GM19239 (cell line): ENCODE data around the gene NAGPA.

Experiments
- DNase-seq: peaks from one replicate; pipeline ENCODE4 v3.0.0; 2011; ENCODE audit warnings: low spot score; ENCODE audit not compliant: insufficient read length
- FAIRE-seq: peaks from 2 replicates; lab custom pipeline; 2011; peaks lifted over from hg19 to GRCh38; lab: Jason Lieb, UNC

NAGPA gene

DNA sequence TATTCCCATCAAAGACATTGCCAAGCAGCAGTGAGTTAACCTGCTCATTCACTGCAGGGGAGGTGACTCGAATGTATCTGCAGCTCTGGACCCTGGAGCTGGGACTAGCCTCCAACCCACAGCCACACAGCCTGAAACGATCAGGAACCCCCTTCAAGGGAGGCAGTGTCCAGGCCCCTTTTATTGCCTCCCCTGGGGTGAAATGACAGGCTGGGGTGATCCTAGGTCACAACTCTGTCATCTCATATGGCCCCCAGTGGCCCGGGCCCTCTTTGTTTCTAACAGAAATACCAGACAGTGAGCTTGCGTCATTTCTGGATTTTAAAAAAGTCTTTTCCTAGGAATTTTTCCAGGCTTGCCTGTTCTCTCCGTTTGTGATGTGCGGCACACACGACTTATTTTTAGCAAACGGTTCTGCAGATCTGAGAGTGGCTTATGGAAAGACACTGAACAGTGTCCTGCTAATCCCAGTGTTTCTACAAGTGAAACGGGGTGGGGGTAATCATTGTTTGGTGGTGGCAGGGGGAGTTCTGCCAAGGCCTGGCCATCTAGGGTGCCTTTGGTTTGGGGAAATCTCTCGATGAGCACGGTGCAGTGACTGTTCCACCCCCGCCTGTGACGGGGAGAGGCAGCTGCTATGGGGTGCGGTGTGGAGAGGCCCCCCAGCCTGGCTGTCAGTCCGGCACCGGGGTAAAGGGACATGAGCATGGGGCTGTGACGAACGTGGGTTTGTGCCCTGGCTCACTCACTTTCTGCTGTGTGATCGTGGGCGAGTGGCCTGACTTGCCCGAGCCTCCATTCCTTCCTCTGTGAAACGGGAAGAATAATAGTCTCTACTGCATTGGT, 27.2 kb downstream of the NAGPA start:
- no peak for FAIRE-seq
- no peak for DNase-seq

DNA sequence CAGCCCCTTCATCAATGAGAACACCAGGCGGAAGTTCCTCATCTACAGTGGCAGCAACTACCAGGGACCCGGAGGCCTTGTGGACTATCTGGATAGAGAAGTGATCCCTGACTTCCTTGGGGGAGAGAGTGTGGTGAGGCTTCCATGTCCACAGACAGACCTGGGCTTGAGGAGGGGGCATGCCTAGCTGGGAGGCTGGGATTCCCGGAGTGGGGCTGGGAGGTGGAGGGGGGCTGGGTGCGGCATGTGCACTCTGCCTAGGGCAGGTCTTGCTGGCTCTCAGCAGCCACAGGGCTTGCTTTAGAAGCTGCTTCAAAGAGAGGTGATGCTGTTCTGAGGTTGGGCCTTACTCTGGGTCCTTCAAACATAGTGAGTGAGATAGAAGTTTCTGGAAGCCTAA, 27.8 kb downstream of the NAGPA start:
- FAIRE-seq (no peak), DNase-seq (no peak)

DNA sequence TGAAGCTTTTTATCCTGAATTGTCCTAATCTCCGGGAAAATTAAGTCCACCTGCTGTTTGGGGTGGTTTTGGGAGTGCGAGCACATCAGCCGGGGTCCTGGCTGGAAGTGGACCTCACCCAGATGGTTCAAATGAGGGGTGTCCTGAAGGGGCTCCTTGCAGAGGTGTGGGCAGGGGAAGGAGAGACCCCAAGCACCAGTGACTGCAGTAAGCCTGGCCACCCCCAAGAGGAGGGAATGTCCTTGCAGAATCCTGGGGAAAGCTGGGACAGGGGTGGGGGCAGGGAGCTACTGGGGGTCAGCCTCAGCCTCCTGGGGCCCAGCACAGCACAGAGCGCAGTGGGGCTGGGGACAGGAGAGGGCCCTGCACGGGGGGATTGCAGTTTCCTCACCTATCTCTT, 29.4 kb downstream of the NAGPA start:
- no peak for DNase-seq
- no peak for FAIRE-seq

DNA sequence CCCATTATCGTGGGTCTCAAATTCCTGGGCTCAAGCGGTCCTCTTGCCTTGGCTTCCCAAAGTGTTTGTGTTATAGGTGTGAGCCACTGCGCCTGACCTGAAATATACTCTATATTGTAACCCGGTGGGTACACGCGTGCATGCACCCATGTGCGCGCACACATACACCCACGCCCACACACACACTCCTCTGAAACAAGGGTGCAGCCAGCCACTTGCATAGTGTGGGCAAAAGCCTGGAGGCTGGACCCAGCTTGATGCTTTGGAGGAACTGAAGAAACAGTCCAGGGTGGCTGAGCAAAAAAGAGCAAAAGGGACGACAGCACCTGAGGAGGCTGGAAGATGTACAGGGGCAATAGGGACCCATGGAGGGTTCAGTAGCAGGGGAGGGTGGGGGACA, 29.9 kb downstream of the NAGPA start:
- no peak for DNase-seq
- no peak for FAIRE-seq

DNA sequence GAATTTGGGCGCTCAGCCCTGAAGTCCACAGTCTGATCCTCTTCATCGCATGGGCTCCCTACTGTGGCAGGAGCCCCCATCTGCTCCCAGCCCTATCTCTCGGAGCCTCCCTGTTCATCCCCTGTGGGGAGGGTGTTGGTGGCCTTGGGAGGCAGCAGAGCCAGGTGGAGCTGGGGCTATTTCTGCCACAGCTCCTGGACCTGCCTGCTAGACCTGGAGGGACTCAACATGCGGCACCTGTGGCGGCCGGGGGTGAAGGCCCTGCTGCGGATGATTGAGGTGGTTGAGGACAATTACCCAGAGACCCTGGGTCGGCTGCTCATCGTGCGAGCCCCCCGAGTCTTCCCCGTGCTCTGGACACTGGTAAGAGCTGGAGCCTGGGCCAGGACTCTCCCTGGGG, 30.5 kb downstream of the NAGPA start:
- no peak for FAIRE-seq
- no peak for DNase-seq

DNA sequence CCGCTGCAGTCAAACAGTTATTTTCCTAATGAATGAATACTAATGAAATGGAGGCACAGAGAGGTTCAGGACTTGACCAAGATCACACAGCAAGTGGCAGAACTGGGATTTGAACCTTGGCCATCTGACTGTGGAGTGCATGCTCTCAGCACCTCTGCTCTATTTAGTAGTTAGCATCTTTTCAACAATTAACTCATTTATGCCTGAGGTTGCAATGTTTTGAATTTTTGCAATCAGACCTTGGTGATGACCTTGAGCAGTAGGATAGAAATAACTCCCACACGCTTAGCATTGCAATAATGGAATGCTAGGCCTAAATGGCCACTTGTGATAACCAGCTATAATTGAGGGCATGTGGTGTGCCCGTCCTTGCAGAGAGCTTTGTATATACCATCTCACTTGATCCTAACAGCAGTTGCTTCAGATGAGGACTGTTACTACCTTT, 31.0 kb downstream of the NAGPA start:
- FAIRE-seq (no peak), DNase-seq (no peak)

DNA sequence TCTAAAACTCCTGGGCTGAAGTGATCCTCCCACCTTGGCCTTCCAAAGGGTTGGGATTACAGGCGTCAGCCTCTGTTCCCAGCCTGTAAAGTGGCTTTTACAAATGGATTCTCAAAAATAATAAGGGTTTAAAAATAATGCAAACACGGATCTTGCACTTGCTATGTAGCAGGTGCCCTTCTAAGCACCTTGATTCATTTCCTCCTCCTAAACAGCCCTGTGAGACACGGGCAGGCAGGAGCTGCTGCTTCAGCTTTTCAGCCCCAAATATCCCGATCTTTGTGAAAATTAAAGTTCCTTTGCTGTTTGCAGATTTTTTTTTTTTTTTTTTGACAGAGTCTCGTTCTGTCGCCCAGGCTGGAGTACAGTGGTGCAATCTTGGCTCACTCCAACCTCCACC, 31.7 kb downstream of the NAGPA start:
- DNase-seq (no peak), FAIRE-seq (no peak)

DNA sequence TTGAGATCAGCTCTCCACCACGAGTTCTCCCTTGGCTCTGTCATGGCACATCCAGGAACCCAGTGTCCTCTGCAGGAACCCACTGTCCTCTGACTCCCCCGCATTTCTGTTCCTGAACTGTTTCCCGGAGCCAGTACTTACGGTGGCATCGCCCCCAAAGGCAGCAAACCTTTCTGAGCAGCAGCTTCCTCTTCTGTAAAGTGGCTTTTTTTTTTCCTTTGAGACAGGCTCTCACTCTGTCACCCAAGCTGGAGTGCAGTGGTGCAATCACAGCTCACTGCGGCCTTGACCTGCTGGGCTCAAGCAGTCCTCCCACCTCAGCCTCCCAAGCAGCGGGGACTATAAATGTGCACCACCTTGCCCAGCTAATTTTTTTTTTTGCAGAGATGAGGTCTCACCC, 32.2 kb downstream of the NAGPA start:
- DNase-seq (no peak), FAIRE-seq (no peak)

DNA sequence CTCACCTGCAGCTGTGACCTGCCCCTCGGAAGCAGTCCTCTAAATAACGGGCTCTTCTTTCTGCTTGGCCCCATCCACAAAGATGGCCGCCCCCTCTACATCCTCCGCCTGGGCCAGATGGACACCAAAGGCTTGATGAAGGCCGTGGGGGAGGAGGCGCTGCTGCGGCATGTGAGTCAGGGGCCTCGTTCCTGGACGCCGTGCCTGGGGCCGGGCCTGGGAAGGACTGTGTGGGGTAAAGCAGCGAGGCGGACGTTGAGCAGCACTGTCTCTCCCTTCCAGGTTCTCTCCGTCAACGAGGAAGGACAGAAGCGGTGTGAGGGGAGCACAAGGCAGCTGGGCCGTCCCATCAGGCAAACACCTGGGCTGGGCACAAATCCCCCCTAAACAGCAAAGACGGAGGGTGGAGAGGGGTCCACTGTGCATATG, 33.1 kb downstream of the NAGPA start:
- FAIRE-seq (no peak), DNase-seq (no peak)

DNA sequence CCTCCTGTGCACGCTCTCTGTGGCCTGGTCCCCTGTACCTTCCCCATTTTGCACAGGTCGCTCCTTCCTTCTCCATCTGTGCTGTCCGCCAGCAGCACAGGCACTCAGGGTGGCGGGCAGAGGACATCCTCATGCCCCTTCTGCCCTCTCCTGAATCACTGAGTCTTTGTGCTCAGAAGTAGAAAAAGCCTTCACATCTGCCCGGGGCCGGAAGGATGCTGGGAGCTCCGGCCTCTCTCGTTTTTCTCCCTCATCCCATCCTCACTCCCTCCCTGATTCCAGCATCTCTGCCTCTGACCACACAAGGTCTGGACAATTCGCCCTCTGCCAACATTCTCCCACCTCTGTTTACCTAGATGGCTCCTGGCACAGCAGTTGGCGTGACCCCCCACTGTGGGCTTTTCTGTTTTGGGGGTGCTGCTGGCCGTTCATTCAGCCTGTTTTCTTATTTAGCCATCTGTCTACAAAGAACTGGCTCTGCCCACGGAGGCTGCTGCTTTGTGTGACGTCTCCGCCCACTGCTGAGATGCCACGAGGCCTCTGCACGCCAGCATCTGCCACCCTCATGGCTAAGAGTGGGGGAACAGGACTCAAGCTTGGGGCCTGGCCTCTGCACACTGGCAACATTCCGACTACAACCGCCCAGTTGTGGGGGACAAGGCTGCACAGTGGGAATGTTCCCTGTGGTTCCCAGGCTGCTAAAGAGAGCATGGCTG, 38.9 kb downstream of the NAGPA start:
- DNase-seq (no peak), FAIRE-seq (no peak)

DNA sequence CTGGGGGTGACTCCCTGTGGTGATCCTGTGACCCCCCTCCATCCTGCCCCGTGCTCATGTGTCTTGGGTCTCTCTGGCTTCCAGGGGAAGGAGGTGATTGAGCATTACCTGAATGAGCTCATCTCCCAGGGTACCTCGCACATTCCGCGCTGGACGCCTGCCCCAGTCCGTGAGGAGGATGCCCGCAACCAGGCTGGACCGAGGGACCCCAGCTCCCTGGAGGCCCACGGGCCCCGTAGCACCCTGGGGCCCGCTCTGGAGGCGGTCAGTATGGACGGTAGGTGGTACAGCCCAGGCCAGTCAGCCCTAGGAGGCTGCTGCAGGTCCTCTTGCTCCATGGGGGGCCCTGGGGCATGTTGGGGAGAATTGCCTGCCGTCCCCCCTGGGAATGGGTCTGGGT, 42.0 kb downstream of the NAGPA start:
- FAIRE-seq: no peak
- DNase-seq: no peak

DNA sequence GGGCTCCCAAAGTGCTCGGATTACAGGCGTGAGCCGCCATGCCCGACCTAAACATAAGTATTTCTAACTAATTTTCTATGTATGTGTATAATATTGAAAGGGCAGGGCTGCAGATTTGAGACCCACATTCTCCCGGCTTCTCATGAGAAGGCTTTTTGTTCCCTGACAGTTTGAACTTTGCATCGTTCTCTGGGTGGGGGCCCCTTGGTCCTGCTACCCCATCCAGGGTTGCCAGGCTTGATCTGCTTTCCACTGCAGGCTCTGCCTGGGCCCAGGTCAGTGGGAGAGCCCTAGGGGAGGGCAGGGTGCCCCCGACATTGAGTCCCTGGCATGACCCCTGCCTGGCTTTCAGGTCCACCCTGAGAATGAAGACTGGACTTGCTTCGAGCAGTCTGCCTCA, 43.3 kb downstream of the NAGPA start:
- FAIRE-seq (no peak), DNase-seq (no peak)

DNA sequence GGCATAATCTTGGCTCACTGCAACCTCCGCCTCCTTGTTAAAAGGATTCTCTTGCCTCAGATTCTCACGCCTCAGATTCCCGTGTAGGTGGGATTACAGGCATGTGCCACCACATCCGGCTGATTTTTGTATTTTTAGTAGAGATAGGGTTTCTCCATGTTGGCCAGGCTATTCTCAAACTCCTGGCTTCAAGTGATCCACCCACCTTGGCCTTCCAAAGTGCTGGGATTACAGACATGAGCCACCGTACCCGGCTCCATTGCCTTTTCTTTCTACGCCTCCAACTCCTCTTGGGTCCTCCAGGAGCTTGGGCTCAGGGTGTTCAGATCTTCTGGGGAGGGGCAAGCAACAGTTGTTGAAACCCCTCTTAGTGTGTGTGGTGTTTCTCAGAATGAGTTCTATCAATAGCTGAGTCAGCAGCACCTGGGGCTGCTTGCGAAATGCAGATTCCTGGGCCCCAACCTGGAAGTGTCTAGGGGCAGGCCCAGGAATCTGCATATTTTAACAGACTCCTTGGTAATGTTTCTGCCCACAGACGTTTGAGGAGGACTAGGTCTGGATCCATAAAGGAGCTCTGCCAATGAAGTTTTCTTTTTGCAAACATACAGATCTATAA, 44.2 kb downstream of the NAGPA start:
- FAIRE-seq (no peak), DNase-seq (no peak)

DNA sequence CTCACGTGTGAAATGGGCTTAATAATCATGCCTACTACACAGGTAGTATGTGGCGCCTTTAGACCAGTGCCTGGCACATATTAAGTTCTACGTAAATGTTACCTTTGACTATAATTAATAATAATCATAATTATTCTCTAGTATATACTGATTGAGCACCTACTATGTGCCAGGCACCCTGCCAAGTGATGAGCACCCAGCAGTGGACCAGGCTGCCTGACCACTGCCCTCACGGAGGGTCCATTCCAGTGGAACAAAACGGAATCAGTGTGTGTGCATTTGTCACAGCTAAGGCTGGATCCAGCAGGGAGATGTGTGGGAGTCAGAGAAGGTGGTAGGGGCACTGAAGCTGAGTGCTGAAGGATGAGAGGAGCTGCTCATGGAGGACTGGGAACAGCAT, 45.1 kb downstream of the NAGPA start:
- no peak for DNase-seq
- no peak for FAIRE-seq

DNA sequence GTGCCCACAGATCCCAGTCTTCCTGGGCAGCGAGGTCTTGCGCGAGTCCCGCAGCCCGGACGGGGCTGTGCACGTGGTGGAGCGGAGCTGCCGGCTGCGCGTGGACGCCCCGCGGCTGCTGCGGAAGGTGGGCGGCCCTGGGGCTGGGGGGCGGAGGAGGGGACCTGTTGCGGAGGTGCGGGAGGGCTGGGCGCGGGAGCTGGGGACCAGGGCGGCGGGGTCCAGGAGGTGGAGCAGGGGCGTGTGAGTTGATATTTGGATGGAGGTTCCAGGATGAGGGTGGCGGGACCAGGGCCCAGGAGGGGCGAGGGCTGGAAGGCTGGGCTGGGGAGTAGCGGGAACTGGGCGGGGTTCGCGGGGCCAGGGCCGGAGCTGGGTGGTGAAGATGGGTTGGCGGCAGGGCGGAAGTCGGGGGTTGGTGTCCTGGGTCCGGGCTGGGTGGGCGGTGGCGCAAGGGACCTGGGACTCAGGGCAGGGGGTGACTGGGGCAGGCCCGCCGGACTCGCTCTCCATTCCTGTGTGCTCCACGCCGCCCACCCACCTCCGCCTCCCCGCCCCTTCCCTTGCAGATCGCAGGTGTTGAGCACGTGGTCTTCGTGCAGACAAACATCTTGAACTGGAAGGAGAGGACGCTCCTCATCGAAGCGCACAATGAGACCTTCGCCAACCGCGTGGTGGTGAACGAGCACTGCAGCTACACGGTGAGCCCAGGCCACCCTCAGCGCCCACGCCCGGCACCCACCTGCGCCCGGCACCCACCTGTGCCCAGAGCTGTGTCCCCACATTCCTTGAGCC, 46.0 kb downstream of the NAGPA start:
- FAIRE-seq (no peak), DNase-seq (no peak)

DNA sequence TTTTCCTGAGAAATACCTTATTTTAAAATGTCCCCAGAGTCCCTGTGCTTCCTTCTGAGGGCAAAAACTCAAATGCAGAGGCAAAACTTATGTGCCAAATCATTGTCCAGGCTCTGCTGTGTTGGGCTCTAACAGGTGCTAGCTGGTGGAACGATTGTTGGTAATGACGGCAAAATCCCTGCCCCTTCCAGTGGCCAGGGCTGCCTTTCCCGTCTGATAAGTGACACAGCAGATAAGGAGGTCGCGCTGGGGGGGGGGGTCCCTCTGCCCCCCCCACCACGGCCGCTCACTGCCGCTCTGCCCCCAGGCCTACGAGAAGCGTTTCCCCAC, 46.5 kb downstream of the NAGPA start:
- DNase-seq: no peak
- FAIRE-seq: no peak

DNA sequence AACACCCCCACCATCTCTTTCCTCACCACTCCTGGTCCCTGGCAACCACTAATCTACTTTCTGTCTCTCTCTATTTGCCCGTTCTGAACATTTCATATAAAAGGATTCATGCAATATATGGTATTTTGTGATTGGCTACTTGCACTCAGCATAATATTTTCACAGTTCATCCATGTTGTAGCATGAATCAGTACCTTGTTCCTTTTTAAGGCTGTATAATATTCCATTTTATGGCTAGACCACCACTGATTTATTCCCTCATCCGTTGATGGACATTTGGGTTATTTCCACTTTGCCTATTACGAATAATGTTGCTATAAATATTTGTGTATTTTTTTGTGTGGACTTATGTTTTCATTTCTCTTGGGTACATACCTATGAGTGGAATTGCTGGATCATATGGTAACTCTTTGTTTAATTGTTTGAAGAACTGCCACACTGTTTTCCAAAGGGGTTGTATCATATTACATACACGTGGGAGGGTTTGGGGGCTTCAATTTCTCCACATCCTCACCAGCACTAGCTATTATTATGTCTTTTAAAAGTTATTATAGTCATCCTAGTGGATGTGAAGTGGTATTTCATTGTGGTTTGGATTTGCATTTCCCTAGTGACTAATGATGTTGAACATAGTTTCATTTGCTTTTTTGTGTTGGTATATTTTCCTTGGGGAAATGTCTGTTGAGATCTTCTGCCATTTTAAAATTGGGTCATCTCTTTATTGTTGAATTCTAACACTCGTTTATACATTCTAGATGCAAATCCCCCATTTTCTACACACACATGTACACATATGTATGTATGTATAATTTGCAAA, 49.4 kb downstream of the NAGPA start:
- FAIRE-seq: no peak

DNA sequence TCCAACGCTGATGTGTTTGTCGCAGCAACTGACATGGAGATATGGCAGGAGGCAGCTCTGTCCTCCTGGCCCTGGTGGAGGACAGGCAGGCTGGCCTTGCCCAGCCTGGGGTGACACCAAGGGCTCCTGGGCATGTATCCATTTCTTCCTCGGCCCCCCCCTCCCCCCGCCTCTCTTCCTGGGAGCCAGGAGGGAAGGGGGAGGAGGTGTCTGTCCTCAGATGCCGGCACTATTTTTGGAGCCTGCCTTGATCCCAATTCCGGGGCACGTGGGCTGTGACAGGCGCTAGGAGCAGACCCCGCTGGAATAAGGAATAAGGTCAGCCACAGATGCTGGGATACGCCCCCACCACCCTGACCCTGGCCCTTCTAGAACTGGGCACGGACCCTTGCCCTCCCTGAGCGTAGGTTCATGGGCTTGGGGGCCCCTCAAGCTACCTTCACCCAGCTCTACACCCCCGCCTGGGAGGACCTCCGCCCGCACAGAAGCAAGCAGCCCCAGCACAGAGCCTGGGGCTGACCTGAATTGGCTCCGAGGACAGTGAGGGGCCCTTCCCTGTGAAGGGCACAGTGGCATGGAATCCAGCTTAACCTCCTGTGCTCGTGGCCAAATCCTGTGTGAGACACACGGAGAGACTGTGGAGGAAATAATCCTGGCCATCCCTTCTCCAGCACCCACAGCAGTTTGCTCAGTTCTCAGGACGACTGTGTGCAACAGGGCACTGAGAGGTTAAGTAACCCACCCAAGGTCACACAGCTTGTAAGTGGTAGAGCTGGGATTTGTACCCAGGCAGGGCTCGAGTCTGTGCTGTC, 51.5 kb downstream of the NAGPA start:
- DNase-seq: no peak
- no peak for FAIRE-seq

More for the DNA sequence above, 49.4 kb downstream of the NAGPA start:
- DNase-seq: no peak

DNA sequence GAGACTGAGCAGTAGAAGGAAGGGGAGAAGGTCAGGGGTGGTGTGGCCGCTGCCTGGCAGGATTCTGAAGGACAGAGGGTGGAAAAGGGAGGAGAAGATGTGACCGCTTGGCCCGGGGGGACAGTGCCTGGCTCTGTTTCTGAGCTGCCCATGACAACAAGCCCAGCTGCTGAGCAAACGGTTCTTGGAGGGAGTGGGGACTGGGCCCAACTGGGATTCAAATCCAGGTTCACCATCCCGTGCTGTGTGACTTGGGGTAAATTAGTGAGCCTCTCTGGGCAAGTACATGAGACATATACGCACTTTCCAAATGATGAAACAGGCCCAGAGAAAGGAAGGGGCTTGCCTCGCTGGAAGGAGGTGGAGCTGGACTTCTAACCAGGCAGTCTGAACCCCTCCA, 52.3 kb downstream of the NAGPA start:
- no peak for DNase-seq
- no peak for FAIRE-seq
